SK-N-MC (cell line): Measurements from ENCODE around the gene INCENP.

Experiments
- EZH2 ChIP-seq: fragments of 200-600 bp; sonication (generic); IDR thresholded peaks from one replicate; pipeline ENCODE4 v1.6.1; 2017; ENCODE audit warnings: antibody characterized with exemption
- POLR2AphosphoS5 ChIP-seq: IDR thresholded peaks from 2 replicates; pipeline ENCODE4 v1.6.1; 2012; ENCODE audit warnings: mild to moderate bottlenecking, low read depth, low read length, borderline replicate concordance

DNA sequence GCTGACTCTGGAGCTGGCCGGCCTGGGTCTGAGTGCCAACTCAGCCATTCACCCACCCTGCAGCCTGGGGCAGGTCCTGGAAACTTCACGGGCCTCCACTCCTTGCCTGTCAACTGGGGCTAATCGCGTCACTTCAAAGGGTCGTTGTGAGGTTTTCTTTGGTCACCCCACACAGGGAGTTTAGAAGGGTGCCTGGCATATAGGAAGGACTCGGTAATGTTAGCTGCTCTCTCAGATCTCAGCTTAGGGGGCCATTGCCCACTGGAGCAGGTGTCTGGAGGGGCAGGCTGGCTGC lies 7.3 kb downstream of the INCENP start:
- TF ChIP-seq EZH2 (no peak), POLR2AphosphoS5 (no peak)
